K562 (cell line): Measurements from ENCODE around the gene APLF. TPM values are rescaled to one million over a fixed set of nuclear protein-coding genes. Genes with fewer than 3 reads are reported as not detected.

ENCODE experiments used
- ATAC-seq: fragments of 200-7000 bp; cut with Tn5 transposase; 3 replicates; pipeline ENCODE4 v1.9.1; 2020; ENCODE audit warnings: moderate library complexity
- BruUV-seq: library from RNA; stranded (reverse); fragments of 400-500 nt; replicated peaks from 2 replicates; lab custom pipeline; 2021; lab: Mats Ljungman, UMichigan
- CTCF ChIA-PET: fragments of 300-600 bp; formaldehyde crosslinking; extraction: SDS; loops from one replicate; lab custom pipeline; 2021; ENCODE audit warnings: low intra/inter-chr PET ratio; lab: Yijun Ruan, JAX
- POLR2A ChIA-PET: fragments of 300-600, 350-650 bp; sonication (Branson Sonifier 250); formaldehyde crosslinking; extraction: SDS; loops from one replicate; lab custom pipeline; 2021; ENCODE audit warnings: antibody characterized with exemption, inconsistent platforms; lab: Yijun Ruan, JAX
- DNase-seq, 4 experiments: peaks; one replicate each; pipeline versions ENCODE4 v3.0.0 to v3.0.0-alpha.2; 2011 to 2018; ENCODE audit warnings: low spot score in 3 of 4, mixed read lengths in 3 of 4; ENCODE audit errors: extremely low read depth in 1 of 4
- FAIRE-seq: peaks from 2 replicates; lab custom pipeline; 2011; peaks lifted over from hg19 to GRCh38; lab: Jason Lieb, UNC
- H2AFZ ChIP-seq: 2 replicates; pipeline ENCODE4 v1.6.0; 2011; ENCODE audit warnings: low read depth, low read length, control low read depth, inconsistent platforms
- H3K27ac ChIP-seq: fragments of 200-600 bp; 3 replicates; pipeline ENCODE4 v1.8.0; 2011; ENCODE audit warnings: low read depth, mild to moderate bottlenecking, control low read depth, inconsistent platforms, low read length, moderate library complexity, mixed read lengths; ENCODE audit errors: extremely low read depth
- H3K27me3 ChIP-seq, 2 experiments: fragments of 300-600 bp in 1 of 2; 2 replicates in 1 of 2; 3 replicates in 1 of 2; pipeline versions ENCODE4 v1.6.0 to v1.8.0; 2011; ENCODE audit warnings: inconsistent platforms in 2 of 2, low read length in 2 of 2, mild to moderate bottlenecking in 1 of 2, mixed read lengths in 1 of 2, moderate library complexity in 1 of 2; ENCODE audit not compliant: control insufficient read depth in 2 of 2, insufficient read depth in 2 of 2
- H3K36me3 ChIP-seq: fragments of 300-600 bp; 3 replicates; pipeline ENCODE4 v1.8.0; 2011; ENCODE audit warnings: mild to moderate bottlenecking, low read length, inconsistent platforms; ENCODE audit not compliant: control insufficient read depth, insufficient read depth
- H3K4me1 ChIP-seq, 2 experiments: fragments of 200-600 bp in 1 of 2; replicated peaks in 1 of 2; 2 replicates in 1 of 2; 3 replicates in 1 of 2; pipeline versions ENCODE4 v1.5.1 to v1.8.0; 2011; ENCODE audit warnings: inconsistent platforms in 2 of 2, low read length in 2 of 2, mild to moderate bottlenecking in 1 of 2, mixed read lengths in 1 of 2, moderate library complexity in 1 of 2; ENCODE audit not compliant: control insufficient read depth in 2 of 2, insufficient read depth in 2 of 2
- H3K4me2 ChIP-seq: 2 replicates; pipeline ENCODE4 v1.6.1; 2011; ENCODE audit warnings: low read length, control low read depth, inconsistent platforms, mixed read lengths; ENCODE audit not compliant: insufficient read depth
- H3K4me3 ChIP-seq: fragments of 200-600 bp; sonication (generic), shearing (Covaris generic); 2 replicates; pipeline ENCODE4 v1.5.1; 2016; ENCODE audit warnings: control low read depth, inconsistent platforms
- H3K79me2 ChIP-seq: fragments of 200-600 bp; 3 replicates; pipeline ENCODE4 v1.8.0; 2011; ENCODE audit warnings: low read length, inconsistent platforms; ENCODE audit not compliant: control insufficient read depth, insufficient read depth
- H3K9ac ChIP-seq, 2 experiments: 2 replicates each; pipeline versions ENCODE4 v1.6.0 to v1.6.1; 2011; ENCODE audit warnings: low read depth in 2 of 2, low read length in 2 of 2, control low read depth in 1 of 2, inconsistent platforms in 1 of 2, mild to moderate bottlenecking in 1 of 2, mixed read lengths in 1 of 2; ENCODE audit not compliant: insufficient read depth in 1 of 2
- H3K9me1 ChIP-seq: one replicate; pipeline ENCODE4 v1.6.0; 2011; ENCODE audit warnings: inconsistent platforms, mild to moderate bottlenecking, low read length, moderate library complexity; ENCODE audit not compliant: control insufficient read depth, insufficient read depth
- H3K9me3 ChIP-seq: replicated peaks from 2 replicates; pipeline ENCODE4 v1.5.1; 2011; ENCODE audit warnings: low read depth, low read length, inconsistent platforms; ENCODE audit not compliant: control insufficient read depth, insufficient read depth
- H4K20me1 ChIP-seq: replicated peaks from 2 replicates; pipeline ENCODE4 v1.6.1; 2011; ENCODE audit warnings: low read length, inconsistent platforms, mixed read lengths; ENCODE audit not compliant: control insufficient read depth, insufficient read depth
- AFF4 ChIP-seq: sonication (generic); formaldehyde crosslinking; IDR thresholded peaks from 2 replicates; pipeline ENCODE4 v1.8.0; 2023; ENCODE audit warnings: mild to moderate bottlenecking, missing genetic modification reagents
- FOXJ2 ChIP-seq: fragments of 200-800 bp; sonication (Bioruptor generic); IDR thresholded peaks from 2 replicates; pipeline ENCODE4 v1.6.1; 2016; ENCODE audit warnings: missing genetic modification characterization, missing compliant biosample characterization
- WGBS: fragments of 100-300 bp; shearing (Covaris generic); methylation state at CpG from one replicate; pipeline ENCODE4 v1.1.6; 2016; ENCODE audit warnings: low coverage, mixed read lengths; ENCODE audit not compliant: insufficient coverage; ENCODE audit errors: missing lambda C conversion rate; 5-methylcytosine and 5-hydroxymethylcytosine counted together
- in situ Hi-C: fragments of 300-500 bp; cut with MboI; formaldehyde crosslinking; loops from 4 replicates; pipeline ENCODE4 v1.15.0; 2018; ENCODE audit warnings: inconsistent platforms, mixed read lengths
- intact Hi-C: fragments of 100-400 bp; cut with micrococcal nuclease; formaldehyde crosslinking; loops from 2 replicates; pipeline ENCODE4 v1.14.2; 2022
- polyA plus RNA-seq, 8 experiments: library from polyadenylated mRNA; depleted of rRNA in 4 of 8; stranded (reverse) in 5 of 8; unstranded in 3 of 8; fragments of >200 nt; fragmentation: Nextera tagmentation in 2 of 8; fragmentation: Illumina TruSeq in 1 of 8; extraction: Ambion mirVana in 2 of 8; extraction: Trizol in 1 of 8; gene quantifications; 2 replicates each; pipeline versions ENCODE4 v1.2.1 to v1.2.3, GENCODE V29; 2011 to 2014; ENCODE audit warnings: inconsistent platforms in 1 of 8, missing spikeins in 1 of 8
- total RNA-seq, 7 experiments: library from RNA; depleted of rRNA in 6 of 7; stranded (reverse); fragments of >200 nt in 6 of 7; fragmentation: Illumina TruSeq in 2 of 7; extraction: Trizol in 2 of 7; gene quantifications; 2 replicates each; pipeline versions ENCODE4 v1.2.1 to v1.2.3, GENCODE V29; 2011 to 2021; ENCODE audit warnings: low replicate concordance in 1 of 7

The APLF gene
- total and polyA plus RNA-seq, 9 of the 15 experiments (the other 6 are each of a cell fraction or from before 2014, with no cell fraction given) = 0.07 to 1.1 (median 0.71) TPM

GRCh38 chr2:68589963-68590362 lies 122.6 kb downstream of the APLF start:
- no TSS peak for BruUV-seq
- intact Hi-C loops = loop anchor here (10.0 kb wide), 2 partner anchors 55 to 125 kb away; no protein-coding TSS in a partner anchor
- H3K79me2 ChIP-seq = no peaks in the 10 kb centered on the region
- ATAC-seq (no peak), FAIRE-seq (no peak), DNase-seq (no peak)
- H3K36me3 ChIP-seq = no peaks in the 10 kb centered on the region
- TF ChIP-seq FOXJ2 = peak; percentile 83; the same call in 1 of the 2 replicates
- TF ChIP-seq AFF4 (CRISPR knock-in tag) = no peak
- ChIA-PET CTCF (no interaction called here), POLR2A (interaction anchor here (0.6 to 1.3 kb wide), 4 partner anchors 10 to 75 kb away, joined by 3 to 4 read pairs (median 4); no protein-coding TSS in a partner anchor)
- no peaks in the 10 kb centered on the region for H3K9me3 ChIP-seq
- in situ Hi-C loops = no loop called here
- no peaks in the 10 kb centered on the region for H3K27me3 ChIP-seq
- H3K27ac ChIP-seq = no peak overlapping the region
- H3K4me1 ChIP-seq = peaks cover 5 to 20% of the 10 kb centered on the region in 2 experiments; a peak in 3 of 5 replicates
- H3K9ac ChIP-seq = no peak overlapping the region
- no peak overlapping the region for H2AFZ ChIP-seq
- H3K4me3 ChIP-seq = no peak overlapping the region
- H3K4me2 ChIP-seq = no peak overlapping the region
- no peaks in the 10 kb centered on the region for H3K9me1 ChIP-seq
- H4K20me1 ChIP-seq = no peaks in the 10 kb centered on the region
- WGBS = 67% methylated on average over 1 of the region's 1 CpG
